NB4 (cell line): ENCODE measurements around the gene AFAP1.

Experiments used
- CTCF ChIP-seq: IDR thresholded peaks from one replicate; pipeline ENCODE4 v1.5.1; 2012; ENCODE audit warnings: low read depth, low read length
- MAX ChIP-seq: IDR thresholded peaks from 2 replicates; pipeline ENCODE4 v1.6.1; 2011; ENCODE audit warnings: low read depth, low read length
- POLR2A ChIP-seq: IDR thresholded peaks from 2 replicates; pipeline ENCODE4 v1.6.1; 2011; ENCODE audit warnings: mild to moderate bottlenecking; ENCODE audit not compliant: insufficient read length; ENCODE audit errors: extremely low read depth

DNA sequence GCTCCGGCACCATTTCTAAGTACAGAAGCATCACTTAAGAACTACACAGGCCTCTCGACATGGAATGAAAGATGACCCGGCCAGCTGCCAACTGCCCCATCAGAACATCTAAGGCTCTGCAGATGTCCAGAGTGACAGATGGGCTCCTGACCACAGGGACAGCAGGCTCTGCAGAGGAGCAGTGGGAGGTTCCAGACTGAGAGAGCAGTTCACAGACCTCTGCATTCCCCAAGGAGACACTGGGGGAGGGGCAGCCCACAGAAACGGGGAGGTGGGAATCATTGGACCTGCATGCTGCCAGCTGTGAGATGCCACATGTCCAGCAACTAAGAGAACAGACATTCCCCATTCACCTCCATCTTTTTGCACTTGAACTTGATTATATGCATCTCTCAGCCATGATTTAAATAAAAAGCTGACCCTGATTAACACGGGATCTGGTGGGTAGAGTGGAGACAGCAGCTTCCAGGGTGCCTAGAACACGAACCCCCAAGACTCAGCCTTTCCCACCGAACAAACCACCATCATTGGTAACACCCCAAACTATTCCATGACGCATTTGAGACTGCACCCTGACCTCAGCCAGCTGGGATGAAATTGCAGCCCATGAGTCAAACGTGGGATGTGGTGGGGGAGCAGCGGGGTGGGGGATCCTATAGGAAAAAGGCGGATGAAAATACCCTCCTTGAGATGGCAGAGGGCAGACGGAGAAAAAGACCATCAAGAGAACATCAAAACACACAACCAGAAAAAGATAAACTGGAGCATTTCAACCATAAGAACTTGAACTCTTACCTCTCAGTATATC, 47.2 kb downstream of the AFAP1 start:
- TF ChIP-seq CTCF (no peak), POLR2A (no peak), MAX (no peak)
